Hindlimb muscle (tissue), 1 donor: ENCODE data around the gene ARFGAP1. TPM values are rescaled to one million over a fixed set of nuclear protein-coding genes. Genes with fewer than 3 reads are reported as not detected.

Experiments
- DNase-seq: peaks from one replicate; pipeline ENCODE4 v3.0.0-alpha.2; 2013
- polyA plus RNA-seq: library from polyadenylated mRNA; unstranded; fragments of 120-200 nt; gene quantifications from one replicate; pipeline ENCODE4 v1.2.1, GENCODE V29; 2013; ENCODE audit not compliant: insufficient read length

Gene ARFGAP1
- polyA plus RNA-seq, 1 donor = 86.1 TPM

DNA sequence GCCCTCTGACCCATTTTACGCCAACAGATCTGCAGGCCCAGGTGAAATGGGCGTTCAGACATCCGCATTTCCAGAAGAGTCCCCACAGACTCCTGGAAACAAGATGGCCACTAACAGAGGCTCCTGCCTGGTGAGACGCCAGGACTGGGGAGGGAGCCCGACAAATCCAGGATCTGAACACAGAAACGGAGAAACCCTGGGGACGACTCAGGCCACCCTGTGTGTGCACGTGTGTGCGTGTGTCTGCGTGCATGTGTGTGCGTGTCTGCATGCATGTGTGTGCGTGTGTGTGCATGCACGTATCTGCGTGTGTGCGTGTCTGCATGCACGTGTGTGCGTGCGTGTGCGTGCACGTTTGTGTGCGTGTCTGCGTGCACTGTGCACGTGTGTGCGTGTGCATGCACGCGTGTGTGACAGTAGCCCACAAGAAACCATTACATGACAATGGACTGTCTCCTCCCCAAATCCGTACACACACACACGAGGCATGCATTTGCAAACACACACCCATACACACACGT, 63.7 kb downstream of the ARFGAP1 start:
- no peak for DNase-seq

DNA sequence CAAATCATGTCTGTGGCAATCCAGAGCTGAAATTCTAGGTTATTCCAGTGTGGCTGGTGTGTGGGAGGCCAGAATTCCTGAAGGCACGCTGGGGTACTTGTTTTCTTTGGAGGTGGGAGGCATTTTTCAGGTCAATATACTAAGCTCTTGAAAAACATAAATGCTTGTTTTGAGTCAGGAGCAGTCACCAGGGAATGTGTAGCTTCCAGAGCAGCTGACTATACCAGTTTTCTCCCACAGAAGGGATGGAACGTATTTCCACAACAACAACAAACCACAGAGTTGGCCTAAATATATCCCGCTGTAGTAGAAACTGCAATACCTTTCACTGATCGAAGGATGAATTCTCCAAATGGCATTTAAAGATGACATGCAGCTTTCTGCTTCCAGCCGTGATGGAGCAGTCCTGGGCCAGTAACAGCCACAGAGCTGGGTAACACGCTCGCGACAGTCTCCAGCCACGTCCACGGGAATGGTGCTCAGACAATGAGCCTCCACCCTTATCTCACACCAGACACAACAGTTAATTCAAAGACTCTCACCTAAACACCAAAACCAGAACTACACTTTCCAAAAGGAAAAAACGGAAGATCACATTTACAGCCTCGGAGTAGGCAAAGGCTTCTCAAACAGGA, 65.3 kb downstream of the ARFGAP1 start:
- no peak for DNase-seq

Other genes with a start within 250 kb of the ARFGAP1 start
- gene YTHDF1, start 56.7 kb upstream of the ARFGAP1 start, polyA plus RNA-seq = 31.7 TPM
- not detected for gene BIRC7, start 36.9 kb upstream of the ARFGAP1 start, polyA plus RNA-seq
- gene NKAIN4, start 18.4 kb upstream of the ARFGAP1 start, polyA plus RNA-seq = 53.5 TPM
- 6.2 TPM for gene COL20A1, start 20.4 kb downstream of the ARFGAP1 start, polyA plus RNA-seq
- 0.25 TPM for gene CHRNA4, start 88.5 kb downstream of the ARFGAP1 start, polyA plus RNA-seq
- gene KCNQ2, start 199.8 kb downstream of the ARFGAP1 start, polyA plus RNA-seq = 1.8 TPM
- 1,012 TPM for gene EEF1A2, start 226.3 kb downstream of the ARFGAP1 start, polyA plus RNA-seq
- 287 TPM for gene PPDPF, start 248.0 kb downstream of the ARFGAP1 start, polyA plus RNA-seq